Esophagus muscularis mucosa (tissue), 4 donors: ENCODE measurements around the gene PITPNM1. TPM values are rescaled to one million over a fixed set of nuclear protein-coding genes. Genes with fewer than 3 reads are reported as not detected.

Experiments used
- DNase-seq: peaks from one replicate; pipeline ENCODE4 v3.0.0-alpha.2; 2017; ENCODE audit errors: extremely low spot score
- H3K27ac ChIP-seq, 4 donors: fragments of 200-600 bp; sonication (generic); replicated peaks in 1 of 4; 1 replicate in 3 of 4; 2 replicates in 1 of 4; pipeline ENCODE4 v1.5.1; 2016 to 2019; ENCODE audit warnings: mild to moderate bottlenecking in 1 of 4
- H3K27me3 ChIP-seq, 4 donors: fragments of 200-600 bp; sonication (generic); one replicate each; pipeline versions ENCODE4 v1.5.1 to v1.6.0; 2016 to 2019
- H3K36me3 ChIP-seq, 4 donors: fragments of 200-600 bp; sonication (generic); one replicate each; pipeline ENCODE4 v1.5.1; 2016 to 2019
- H3K4me1 ChIP-seq, 4 donors: fragments of 200-600 bp; sonication (generic); one replicate each; pipeline ENCODE4 v1.5.1; 2016 to 2019
- H3K4me3 ChIP-seq, 4 donors: fragments of 200-600 bp; sonication (generic); 1 replicate in 2 of 4; 2 replicates in 2 of 4; pipeline ENCODE4 v1.5.1; 2016 to 2019; ENCODE audit warnings: mild to moderate bottlenecking in 4 of 4, moderate library complexity in 1 of 4
- H3K9me3 ChIP-seq, 4 donors: fragments of 200-600 bp; sonication (generic); 1 replicate in 3 of 4; 2 replicates in 1 of 4; pipeline ENCODE4 v1.5.1; 2016 to 2019
- CTCF ChIP-seq, 3 experiments: fragments of 200-600 bp in 2 of 3; fragments of 450-650 bp in 1 of 3; sonication (generic) in 2 of 3; IDR thresholded peaks; one replicate each; pipeline ENCODE4 v1.5.1; 2017 to 2019; ENCODE audit warnings: antibody characterized with exemption in 3 of 3, mild to moderate bottlenecking in 2 of 3, moderate library complexity in 1 of 3
- EP300 ChIP-seq: sonication (generic); formaldehyde crosslinking; IDR thresholded peaks from one replicate; pipeline ENCODE4 v1.6.1; 2017; ENCODE audit warnings: antibody characterized with exemption
- POLR2A ChIP-seq: fragments of 450-650 bp; IDR thresholded peaks from one replicate; pipeline ENCODE4 v1.6.1; 2017; ENCODE audit warnings: antibody characterized with exemption, moderate library complexity, mild to moderate bottlenecking, low read depth
- POLR2AphosphoS5 ChIP-seq, 2 donors: sonication (generic); formaldehyde crosslinking; IDR thresholded peaks; one replicate each; pipeline ENCODE4 v1.6.1; 2017; ENCODE audit warnings: antibody characterized with exemption in 2 of 2
- WGBS: methylation state at CpG from one replicate; pipeline ENCODE4 v1.1.5; 2018; 5-methylcytosine and 5-hydroxymethylcytosine counted together
- intact Hi-C: fragments of 100-400 bp; cut with DNase I; formaldehyde crosslinking; loops from one replicate; pipeline ENCODE4 v1.15.1; 2023
- total RNA-seq, 4 donors: library from RNA; depleted of rRNA; stranded (reverse); fragments of >200 nt; gene quantifications; one replicate each; pipeline versions ENCODE4 v1.1.0 to v1.2.1, GENCODE V29; 2016

PITPNM1 gene
- total RNA-seq, 4 donors from 2014 or later, result 11.6 to 23.6 (median 15.3) TPM

GRCh38 chr11:67499808-67500483 lies 5.2 kb downstream of the PITPNM1 start:
- TF ChIP-seq POLR2AphosphoS5 (IDR thresholded peaks at IDR 0.05) (no peak), POLR2A (no peak), EP300 (no peak), CTCF (IDR thresholded peaks at IDR 0.05) (no peak)
- intact Hi-C loops, result loop anchor here (10.0 kb wide), 1 partner anchor 145 kb away; the partner anchor contains the start of gene POLD4
- no peak overlapping the region for H3K4me3 ChIP-seq
- DNase-seq, result no peak
- H3K27ac ChIP-seq, result no peak overlapping the region
- WGBS, result 97% methylated on average over 14 of the region's 26 CpGs
- H3K9me3 ChIP-seq, result no peaks in the 10 kb centered on the region
- peaks cover 0 to 72% (median 39%) of the 10 kb centered on the region in 4 donors for H3K36me3 ChIP-seq
- H3K4me1 ChIP-seq, result peaks cover 3 to 22% (median 18%) of the 10 kb centered on the region in 4 donors
- peaks cover 0 to 34% (median 3%) of the 10 kb centered on the region in 4 donors for H3K27me3 ChIP-seq

- TF ChIP-seq CTCF (IDR thresholded peaks at IDR 0.05) (no peak), POLR2AphosphoS5 (IDR thresholded peaks at IDR 0.05) (peak in 1 of 2 donors; percentile 18)
- H3K27ac ChIP-seq, result no peak overlapping the region
- H3K36me3 ChIP-seq, result peaks cover 3 to 86% (median 50%) of the 10 kb centered on the region in 4 donors
- no peak overlapping the region for H3K4me3 ChIP-seq
- DNase-seq, result no peak
- WGBS, result 92% methylated on average over 12 of the region's 21 CpGs
- intact Hi-C loops, result no loop called here
- no peaks in the 10 kb centered on the region for H3K9me3 ChIP-seq
- peaks cover 0 to 20% (median under 1%) of the 10 kb centered on the region in 4 donors for H3K27me3 ChIP-seq
- H3K4me1 ChIP-seq, result peaks cover 1 to 9% (median 4%) of the 10 kb centered on the region in 4 donors
Measured at GRCh38 chr11:67498544-67498972, 6.6 kb downstream of the PITPNM1 start.

DNA sequence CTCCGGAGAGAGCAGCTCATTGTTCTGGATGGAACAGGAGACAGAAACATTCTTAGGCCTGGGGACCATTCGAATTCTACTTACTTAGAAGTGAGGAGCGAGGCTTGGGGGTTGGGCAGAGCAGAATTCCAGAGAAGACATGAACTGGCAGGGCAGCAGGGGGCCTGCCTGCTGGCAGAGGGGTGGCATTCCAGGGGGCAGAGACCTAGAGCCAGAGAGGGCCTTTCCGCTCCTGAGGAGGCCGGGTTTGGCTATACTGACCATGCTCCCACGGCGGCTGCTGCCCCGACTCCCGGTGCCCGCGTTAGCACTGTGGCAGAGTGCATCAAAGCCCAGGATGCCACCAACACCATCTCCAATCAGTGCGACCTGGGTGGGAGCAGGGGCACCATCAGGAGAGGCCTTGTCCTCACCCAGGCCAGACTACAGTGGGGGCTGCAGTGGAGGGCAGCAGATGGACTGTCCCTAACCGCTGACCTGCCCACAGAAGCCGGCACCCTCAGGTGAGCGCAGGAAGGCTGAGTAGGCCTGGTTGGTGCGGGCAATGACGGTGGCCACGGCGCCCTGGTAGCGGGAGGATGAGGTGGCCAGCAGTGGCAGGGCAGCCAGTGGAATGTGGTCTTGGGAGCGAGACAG lies 7.4 kb downstream of the PITPNM1 start:
- Histone ChIP-seq H3K9me3 (no peaks in the 10 kb centered on the region), H3K27me3 (peaks cover 0 to 12% (median 0%) of the 10 kb centered on the region in 4 donors), H3K36me3 (peaks cover 5 to 93% (median 58%) of the 10 kb centered on the region in 4 donors), H3K27ac (no peak overlapping the region), H3K4me1 (peaks cover 0 to under 1% (median 0%) of the 10 kb centered on the region in 4 donors), H3K4me3 (no peak overlapping the region)
- no peak for TF ChIP-seq CTCF (IDR thresholded peaks at IDR 0.05)
- intact Hi-C loops, result no loop called here
- WGBS, result 93% methylated on average over 14 of the region's 21 CpGs
- DNase-seq, result no peak

GRCh38 chr11:67496113-67496512 lies 9.1 kb downstream of the PITPNM1 start:
- H3K36me3 ChIP-seq, result peaks cover 5 to 95% (median 66%) of the 10 kb centered on the region in 4 donors

More at GRCh38 chr11:67496113-67496512, 9.1 kb downstream of the PITPNM1 start:
- Histone ChIP-seq H3K9me3 (no peaks in the 10 kb centered on the region), H3K4me3 (no peak overlapping the region), H3K4me1 (peaks cover 0 to 8% (median 5%) of the 10 kb centered on the region in 4 donors), H3K27me3 (no peaks in the 10 kb centered on the region), H3K27ac (no peak overlapping the region)
- TF ChIP-seq POLR2A (no peak), CTCF (IDR thresholded peaks at IDR 0.05) (no peak), EP300 (no peak), POLR2AphosphoS5 (IDR thresholded peaks at IDR 0.05) (no peak)
- intact Hi-C loops, result no loop called here
- no peak for DNase-seq
- 94% methylated on average over 12 of the region's 12 CpGs for WGBS
